Activated CD4-positive, alpha-beta T cell treated with anti-CD3 and anti-CD28 coated beads for 24 hours (primary cell): ENCODE data around the gene ARMH3.

Experiments used
- DNase-seq, 2 donors: peaks; one replicate each; pipeline ENCODE4 v3.0.0-alpha.2; 2020; ENCODE audit warnings: low read depth in 2 of 2

Gene ARMH3

GRCh38 chr10:101797403-101798059, 258.4 kb downstream of the ARMH3 start:
- DNase-seq: no peak
